SK-N-SH (cell line): ENCODE data around the gene DNAJC19. TPM values are rescaled to one million over a fixed set of nuclear protein-coding genes. Genes with fewer than 3 reads are reported as not detected.

Experiments
- GABPA ChIP-seq: IDR thresholded peaks from 2 replicates; pipeline ENCODE4 v1.4.0; 2012; ENCODE audit warnings: low read depth, mild to moderate bottlenecking
- NRF1 ChIP-seq: IDR thresholded peaks from 2 replicates; pipeline ENCODE4 v1.6.1; 2012; ENCODE audit warnings: low read depth, mild to moderate bottlenecking, low read length
- RCOR1 ChIP-seq: fragments of 150-350 bp; IDR thresholded peaks from 2 replicates; pipeline ENCODE4 v1.6.1; 2017; ENCODE audit warnings: antibody characterized with exemption, low read length
- USF1 ChIP-seq: IDR thresholded peaks from 2 replicates; pipeline ENCODE4 v1.4.0; 2012; ENCODE audit warnings: low read depth, borderline replicate concordance
- ZBTB33 ChIP-seq: IDR thresholded peaks from 2 replicates; pipeline ENCODE4 v1.4.0; 2012; ENCODE audit warnings: low read depth, borderline replicate concordance
- polyA plus RNA-seq, 3 experiments: library from polyadenylated mRNA; depleted of rRNA; stranded (reverse); fragments of >200 nt; gene quantifications; 2 replicates each; pipeline ENCODE4 v1.2.3, GENCODE V29; 2012
- TF ChIP-seq, protein P1 (sequence below): IDR thresholded peaks from 2 replicates; pipeline ENCODE4; 2012

DNAJC19 gene
- polyA plus RNA-seq, 1 of the 3 experiments (the other 2 are of a cell fraction) = 56.7 TPM

- TF ChIP-seq ZBTB33 (no peak), NRF1 (no peak), USF1 (no peak), RCOR1 (no peak), GABPA (no peak)
- TF ChIP-seq, protein P1, sequence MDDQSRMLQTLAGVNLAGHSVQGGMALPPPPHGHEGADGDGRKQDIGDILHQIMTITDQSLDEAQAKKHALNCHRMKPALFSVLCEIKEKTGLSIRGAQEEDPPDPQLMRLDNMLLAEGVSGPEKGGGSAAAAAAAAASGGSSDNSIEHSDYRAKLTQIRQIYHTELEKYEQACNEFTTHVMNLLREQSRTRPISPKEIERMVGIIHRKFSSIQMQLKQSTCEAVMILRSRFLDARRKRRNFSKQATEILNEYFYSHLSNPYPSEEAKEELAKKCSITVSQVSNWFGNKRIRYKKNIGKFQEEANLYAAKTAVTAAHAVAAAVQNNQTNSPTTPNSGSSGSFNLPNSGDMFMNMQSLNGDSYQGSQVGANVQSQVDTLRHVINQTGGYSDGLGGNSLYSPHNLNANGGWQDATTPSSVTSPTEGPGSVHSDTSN = no peak
Observed at GRCh38 chr3:180934638-180935037, 54.9 kb downstream of the DNAJC19 start (continued).

Other genes with a start within 250 kb of the DNAJC19 start
- gene FXR1, start 77.1 kb downstream of the DNAJC19 start, polyA plus RNA-seq (2012; rRNA removed) = 114 and 132 TPM in 2 replicates